Measurements from ENCODE around the gene KCNT1.

DNA sequence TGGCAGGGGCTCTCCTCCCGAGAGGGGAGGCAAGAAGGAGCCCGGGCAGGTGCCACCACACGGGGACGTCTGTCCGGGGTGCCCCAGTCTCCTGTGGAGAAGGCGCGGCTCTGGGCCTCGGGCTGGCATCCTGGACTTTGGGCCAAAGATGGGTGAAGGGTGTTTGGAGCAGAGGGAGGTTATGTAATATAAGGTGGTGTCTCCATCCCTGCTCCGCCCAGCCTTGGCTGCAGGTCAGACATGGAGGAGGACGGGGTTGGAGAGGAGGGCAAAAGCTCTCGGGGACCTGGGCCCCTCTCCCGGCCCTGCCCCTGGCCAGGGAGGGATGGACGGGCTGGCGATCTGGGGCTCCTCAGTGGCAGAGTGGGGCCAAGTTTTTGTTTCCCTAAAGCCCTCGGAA is 1.5 kb upstream of the KCNT1 start:
- TF ChIP-seq, protein P1, sequence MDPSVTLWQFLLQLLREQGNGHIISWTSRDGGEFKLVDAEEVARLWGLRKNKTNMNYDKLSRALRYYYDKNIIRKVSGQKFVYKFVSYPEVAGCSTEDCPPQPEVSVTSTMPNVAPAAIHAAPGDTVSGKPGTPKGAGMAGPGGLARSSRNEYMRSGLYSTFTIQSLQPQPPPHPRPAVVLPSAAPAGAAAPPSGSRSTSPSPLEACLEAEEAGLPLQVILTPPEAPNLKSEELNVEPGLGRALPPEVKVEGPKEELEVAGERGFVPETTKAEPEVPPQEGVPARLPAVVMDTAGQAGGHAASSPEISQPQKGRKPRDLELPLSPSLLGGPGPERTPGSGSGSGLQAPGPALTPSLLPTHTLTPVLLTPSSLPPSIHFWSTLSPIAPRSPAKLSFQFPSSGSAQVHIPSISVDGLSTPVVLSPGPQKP (IDR thresholded peaks at IDR 0.05; ENCODE audit: low read depth, low read length): no peak
- TF ChIP-seq RCOR1 (conservative IDR thresholded peaks at IDR 0.05; ENCODE audit: low read depth, low read length) (no peak), CTCF (IDR thresholded peaks at IDR 0.05 in 2 of 3, conservative IDR thresholded peaks at IDR 0.05 in 1 of 3; ENCODE audit: control insufficient read depth in 2 of 3, extremely low read depth in 1 of 3, insufficient read depth in 1 of 3, low read depth in 3 of 3, low read length in 3 of 3) (no peak), LARP7 (IDR thresholded peaks at IDR 0.05) (no peak), NR2C1 (IDR thresholded peaks at IDR 0.05) (no peak), POLR2A (IDR thresholded peaks at IDR 0.05; ENCODE audit: low read depth, low read length) (no peak), MTA2 (IDR thresholded peaks at IDR 0.05; ENCODE audit: low read depth) (no peak)

All from GM12878 (cell line).